ENCODE data around the gene ITPRIPL2. TPM values are rescaled to one million over a fixed set of nuclear protein-coding genes. Genes with fewer than 3 reads are reported as not detected.

The ITPRIPL2 gene
- total RNA-seq, 6 experiments from 2014 or later, result 12.2 to 23.5 (median 17.7) TPM

GRCh38 chr16:19147126-19147525, 33.4 kb downstream of the ITPRIPL2 start:
- Histone ChIP-seq H3K4me3 (no peak overlapping the region), H3K27me3 (no peaks in the 10 kb centered on the region), H3K27ac (no peak overlapping the region), H3K9me3 (no peaks in the 10 kb centered on the region), H3K36me3 (no peaks in the 10 kb centered on the region), H3K4me1 (no peaks in the 10 kb centered on the region)
- DNase-seq, result no peak
- intact Hi-C loops (cut with DNase I), result no loop called here
- ATAC-seq, result no peak
- WGBS (ENCODE audit: insufficient coverage, low coverage, low lambda C conversion rate, missing lambda C conversion rate), result 47% methylated on average over 4 of the region's 4 CpGs
- TF ChIP-seq, protein P1, sequence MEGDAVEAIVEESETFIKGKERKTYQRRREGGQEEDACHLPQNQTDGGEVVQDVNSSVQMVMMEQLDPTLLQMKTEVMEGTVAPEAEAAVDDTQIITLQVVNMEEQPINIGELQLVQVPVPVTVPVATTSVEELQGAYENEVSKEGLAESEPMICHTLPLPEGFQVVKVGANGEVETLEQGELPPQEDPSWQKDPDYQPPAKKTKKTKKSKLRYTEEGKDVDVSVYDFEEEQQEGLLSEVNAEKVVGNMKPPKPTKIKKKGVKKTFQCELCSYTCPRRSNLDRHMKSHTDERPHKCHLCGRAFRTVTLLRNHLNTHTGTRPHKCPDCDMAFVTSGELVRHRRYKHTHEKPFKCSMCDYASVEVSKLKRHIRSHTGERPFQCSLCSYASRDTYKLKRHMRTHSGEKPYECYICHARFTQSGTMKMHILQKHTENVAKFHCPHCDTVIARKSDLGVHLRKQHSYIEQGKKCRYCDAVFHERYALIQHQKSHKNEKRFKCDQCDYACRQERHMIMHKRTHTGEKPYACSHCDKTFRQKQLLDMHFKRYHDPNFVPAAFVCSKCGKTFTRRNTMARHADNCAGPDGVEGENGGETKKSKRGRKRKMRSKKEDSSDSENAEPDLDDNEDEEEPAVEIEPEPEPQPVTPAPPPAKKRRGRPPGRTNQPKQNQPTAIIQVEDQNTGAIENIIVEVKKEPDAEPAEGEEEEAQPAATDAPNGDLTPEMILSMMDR (IDR thresholded peaks at IDR 0.05), result no peak
- TF ChIP-seq POLR2A (IDR thresholded peaks at IDR 0.05), result no peak

DNA sequence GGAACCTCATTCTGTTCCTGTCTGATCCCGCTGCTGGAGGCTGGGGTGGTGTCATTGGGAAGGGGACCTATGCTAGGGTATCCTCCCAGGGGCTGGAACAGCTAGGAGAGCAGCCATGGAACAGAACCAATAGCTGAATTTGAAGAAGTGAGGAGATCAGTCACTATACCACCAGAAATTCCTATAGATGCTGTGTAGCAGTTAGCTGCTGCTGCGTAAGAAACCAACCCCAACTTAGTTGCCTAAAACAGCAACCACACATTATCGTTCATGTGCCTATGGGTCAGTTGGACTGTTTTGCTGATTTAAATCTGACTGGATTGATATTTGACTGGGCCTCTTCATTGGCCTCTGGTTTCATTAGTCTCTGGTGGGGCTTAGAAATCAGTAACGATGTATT, 33.9 kb downstream of the ITPRIPL2 start:
- DNase-seq, result no peak
- intact Hi-C loops (cut with DNase I), result no loop called here
- no peaks in the 10 kb centered on the region for H3K9me3 ChIP-seq
- no peak overlapping the region for H3K4me3 ChIP-seq
- no peak for ATAC-seq
- H3K36me3 ChIP-seq, result no peaks in the 10 kb centered on the region
- H3K27ac ChIP-seq, result no peak overlapping the region
- TF ChIP-seq POLR2A (IDR thresholded peaks at IDR 0.05), result no peak
- H3K4me1 ChIP-seq, result no peaks in the 10 kb centered on the region
- 100% methylated on average over 3 of the region's 4 CpGs for WGBS (ENCODE audit: insufficient coverage, low coverage, low lambda C conversion rate, missing lambda C conversion rate)
- no peaks in the 10 kb centered on the region for H3K27me3 ChIP-seq

DNA sequence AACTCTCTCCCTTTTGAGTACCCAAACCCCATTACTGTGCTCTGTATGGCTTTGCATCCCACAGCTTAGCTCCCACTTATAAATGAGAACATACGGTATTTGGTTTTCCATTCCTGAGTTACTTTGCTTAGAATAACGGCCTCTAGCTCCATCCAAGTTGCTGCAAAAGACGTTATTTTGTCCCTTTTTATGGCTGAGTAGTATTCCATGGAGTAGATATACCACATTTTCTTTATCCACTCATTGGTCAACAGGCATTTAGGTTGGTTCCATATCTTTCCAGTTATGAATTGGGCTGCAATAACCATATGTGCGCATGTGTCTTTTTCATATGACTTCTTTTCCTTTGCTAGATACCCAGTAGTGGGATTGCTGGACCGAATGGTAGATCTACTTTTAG, 34.4 kb downstream of the ITPRIPL2 start:
- no peaks in the 10 kb centered on the region for H3K9me3 ChIP-seq
- ATAC-seq (no peak), DNase-seq (no peak)
- no peaks in the 10 kb centered on the region for H3K4me1 ChIP-seq
- 79% methylated on average over 5 of the region's 5 CpGs for WGBS (ENCODE audit: insufficient coverage, low coverage, low lambda C conversion rate, missing lambda C conversion rate)
- H3K27me3 ChIP-seq, result no peaks in the 10 kb centered on the region
- intact Hi-C loops (cut with DNase I), result no loop called here
- H3K36me3 ChIP-seq, result no peaks in the 10 kb centered on the region
- TF ChIP-seq, protein P1 (IDR thresholded peaks at IDR 0.05), result no peak
- TF ChIP-seq POLR2A (IDR thresholded peaks at IDR 0.05), result no peak
- no peak overlapping the region for H3K27ac ChIP-seq
- H3K4me3 ChIP-seq, result no peak overlapping the region

GRCh38 chr16:19151310-19151709, 37.5 kb downstream of the ITPRIPL2 start:
- TF ChIP-seq, protein P1 (IDR thresholded peaks at IDR 0.05), result no peak
- TF ChIP-seq POLR2A (IDR thresholded peaks at IDR 0.05), result no peak
- H3K4me3 ChIP-seq, result no peak overlapping the region
- no peaks in the 10 kb centered on the region for H3K27me3 ChIP-seq
- ATAC-seq, result no peak
- WGBS (ENCODE audit: insufficient coverage, low coverage, low lambda C conversion rate, missing lambda C conversion rate), result 27% methylated on average over 2 of the region's 2 CpGs
- intact Hi-C loops (cut with DNase I), result no loop called here
- no peaks in the 10 kb centered on the region for H3K36me3 ChIP-seq
- H3K4me1 ChIP-seq, result no peaks in the 10 kb centered on the region
- no peak overlapping the region for H3K27ac ChIP-seq
- DNase-seq, result no peak
- no peaks in the 10 kb centered on the region for H3K9me3 ChIP-seq

- H3K27me3 ChIP-seq, result no peaks in the 10 kb centered on the region
- intact Hi-C loops (cut with DNase I), result no loop called here
These were observed 38.3 kb downstream of the ITPRIPL2 start for GRCh38 chr16:19152042-19152441.

More at GRCh38 chr16:19152042-19152441, 38.3 kb downstream of the ITPRIPL2 start:
- Histone ChIP-seq H3K36me3 (no peaks in the 10 kb centered on the region), H3K27ac (no peak overlapping the region), H3K4me3 (no peak overlapping the region), H3K9me3 (no peaks in the 10 kb centered on the region), H3K4me1 (no peaks in the 10 kb centered on the region)
- WGBS (ENCODE audit: insufficient coverage, low coverage, low lambda C conversion rate, missing lambda C conversion rate), result 62% methylated on average over 1 of the region's 1 CpG
- no peak for TF ChIP-seq POLR2A (IDR thresholded peaks at IDR 0.05)
- TF ChIP-seq, protein P1 (IDR thresholded peaks at IDR 0.05), result no peak
- DNase-seq (no peak), ATAC-seq (no peak)

Data from right lobe of liver (tissue), 6 donors.